Astrocyte (in vitro differentiated cells and primary cell): ENCODE results near the gene KRT31. TPM values are rescaled to one million over a fixed set of nuclear protein-coding genes. Genes with fewer than 3 reads are reported as not detected.
"Not testable (repeated sequence)": the region's sequence is repeated elsewhere in the genome, so short reads cannot be mapped to it uniquely, and the experiment has no call there.

Experiments used
- DNase-seq: peaks from one replicate; pipeline ENCODE4 v3.0.0-alpha.2; 2010; ENCODE audit warnings: low read depth
- FAIRE-seq: peaks from 2 replicates; lab custom pipeline; 2011; peaks lifted over from hg19 to GRCh38; lab: Jason Lieb, UNC
- H2AFZ ChIP-seq: 2 replicates; pipeline ENCODE4 v1.6.0; 2012; ENCODE audit warnings: low read depth, low read length, inconsistent platforms
- H3K27ac ChIP-seq: 2 replicates; pipeline ENCODE4 v1.5.1; 2011; ENCODE audit warnings: low read depth, low read length, inconsistent platforms
- H3K27me3 ChIP-seq: 2 replicates; pipeline ENCODE4 v1.6.0; 2011; ENCODE audit warnings: low read length, inconsistent platforms; ENCODE audit not compliant: insufficient read depth
- H3K36me3 ChIP-seq: 2 replicates; pipeline ENCODE4 v1.5.1; 2011; ENCODE audit warnings: low read length, inconsistent platforms; ENCODE audit not compliant: insufficient read depth
- H3K4me1 ChIP-seq: 2 replicates; pipeline ENCODE4 v1.5.1; 2011; ENCODE audit warnings: low read length, inconsistent platforms; ENCODE audit not compliant: insufficient read depth
- H3K4me2 ChIP-seq: 2 replicates; pipeline ENCODE4 v1.6.0; 2012; ENCODE audit warnings: low read length, inconsistent platforms
- H3K4me3 ChIP-seq: 2 replicates; pipeline ENCODE4 v1.5.1; 2011; ENCODE audit warnings: low read depth, mild to moderate bottlenecking, low read length, inconsistent platforms; ENCODE audit not compliant: insufficient read depth
- H3K79me2 ChIP-seq: 2 replicates; pipeline ENCODE4 v1.6.0; 2012; ENCODE audit warnings: mild to moderate bottlenecking, low read length, inconsistent platforms; ENCODE audit not compliant: insufficient read depth
- H3K9ac ChIP-seq: 2 replicates; pipeline ENCODE4 v1.6.0; 2012; ENCODE audit warnings: mild to moderate bottlenecking, low read length, inconsistent platforms
- H3K9me3 ChIP-seq: 2 replicates; pipeline ENCODE4 v1.5.1; 2012; ENCODE audit warnings: low read depth, mild to moderate bottlenecking, low read length, inconsistent platforms; ENCODE audit not compliant: insufficient read depth
- H4K20me1 ChIP-seq: 2 replicates; pipeline ENCODE4 v1.6.0; 2012; ENCODE audit warnings: low read length, inconsistent platforms; ENCODE audit not compliant: insufficient read depth
- H3K27ac Mint-ChIP-seq: one replicate; pipeline ENCODE4 v1.8.0; 2021; ENCODE audit warnings: mild to moderate bottlenecking, mixed read lengths; ENCODE audit not compliant: unreplicated experiment
- H3K27me3 Mint-ChIP-seq: one replicate; pipeline ENCODE4 v1.8.0; 2021; ENCODE audit warnings: low read depth, mixed read lengths; ENCODE audit not compliant: unreplicated experiment
- H3K36me3 Mint-ChIP-seq: one replicate; pipeline ENCODE4 v1.8.0; 2021; ENCODE audit warnings: low read depth, mixed read lengths; ENCODE audit not compliant: unreplicated experiment
- H3K4me1 Mint-ChIP-seq: one replicate; pipeline ENCODE4 v1.8.0; 2021; ENCODE audit warnings: low read depth, mixed read lengths; ENCODE audit not compliant: unreplicated experiment
- H3K4me3 Mint-ChIP-seq: one replicate; pipeline ENCODE4 v1.8.0; 2021; ENCODE audit warnings: mild to moderate bottlenecking, moderate library complexity, mixed read lengths; ENCODE audit not compliant: unreplicated experiment
- H3K9me3 Mint-ChIP-seq: one replicate; pipeline ENCODE4 v1.8.0; 2021; ENCODE audit warnings: mild to moderate bottlenecking, mixed read lengths; ENCODE audit not compliant: unreplicated experiment
- EZH2 ChIP-seq: IDR thresholded peaks from 2 replicates; pipeline ENCODE4 v1.6.1; 2012; ENCODE audit warnings: mild to moderate bottlenecking, low read length, inconsistent platforms; ENCODE audit not compliant: insufficient read depth
- total RNA-seq: library from RNA; stranded (reverse); gene quantifications from 2 replicates; pipeline ENCODE4 v1.2.1, GENCODE V29; 2021
- TF ChIP-seq, protein P1 (sequence below): IDR thresholded peaks from 2 replicates; pipeline ENCODE4 v1.5.1; 2011; ENCODE audit warnings: low read depth, mild to moderate bottlenecking, inconsistent platforms, low read length, moderate library complexity; ENCODE audit not compliant: insufficient read depth

The KRT31 gene
- total RNA-seq, 1 donor from 2014 or later, result not detected

DNA sequence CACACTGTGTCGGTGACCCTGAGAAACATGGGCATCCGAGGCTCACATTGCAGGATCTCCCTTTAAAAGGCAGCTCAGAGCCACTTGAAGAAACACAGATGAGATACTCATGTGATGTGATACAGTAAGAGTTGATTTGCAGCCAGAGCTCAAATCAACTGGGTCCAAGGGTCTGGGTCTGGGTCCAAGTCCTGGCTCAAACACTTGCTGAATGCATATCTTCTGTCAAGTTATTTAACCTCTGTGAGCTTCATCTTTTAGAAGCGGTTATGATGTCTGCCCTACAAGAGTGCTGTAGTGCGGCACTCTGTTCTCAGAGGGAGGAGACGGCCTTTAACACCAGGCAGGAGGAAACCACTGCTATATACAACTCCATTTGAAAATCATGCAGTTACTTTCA is 37.0 kb upstream of the KRT31 start:
- no peak overlapping the region for H3K4me2 ChIP-seq
- H3K4me1 ChIP-seq, result no peaks in the 10 kb centered on the region
- no peak overlapping the region for H3K27ac Mint-ChIP-seq
- no peak overlapping the region for H3K9ac ChIP-seq
- no peaks in the 10 kb centered on the region for H3K36me3 ChIP-seq
- no peaks in the 10 kb centered on the region for H4K20me1 ChIP-seq
- FAIRE-seq, result no peak
- no peak overlapping the region for H3K4me3 ChIP-seq
- H3K27me3 ChIP-seq, result no peaks in the 10 kb centered on the region
- no peaks in the 10 kb centered on the region for H3K9me3 ChIP-seq
- H3K4me1 Mint-ChIP-seq, result peaks cover 3% of the 10 kb centered on the region
- TF ChIP-seq, protein P1, sequence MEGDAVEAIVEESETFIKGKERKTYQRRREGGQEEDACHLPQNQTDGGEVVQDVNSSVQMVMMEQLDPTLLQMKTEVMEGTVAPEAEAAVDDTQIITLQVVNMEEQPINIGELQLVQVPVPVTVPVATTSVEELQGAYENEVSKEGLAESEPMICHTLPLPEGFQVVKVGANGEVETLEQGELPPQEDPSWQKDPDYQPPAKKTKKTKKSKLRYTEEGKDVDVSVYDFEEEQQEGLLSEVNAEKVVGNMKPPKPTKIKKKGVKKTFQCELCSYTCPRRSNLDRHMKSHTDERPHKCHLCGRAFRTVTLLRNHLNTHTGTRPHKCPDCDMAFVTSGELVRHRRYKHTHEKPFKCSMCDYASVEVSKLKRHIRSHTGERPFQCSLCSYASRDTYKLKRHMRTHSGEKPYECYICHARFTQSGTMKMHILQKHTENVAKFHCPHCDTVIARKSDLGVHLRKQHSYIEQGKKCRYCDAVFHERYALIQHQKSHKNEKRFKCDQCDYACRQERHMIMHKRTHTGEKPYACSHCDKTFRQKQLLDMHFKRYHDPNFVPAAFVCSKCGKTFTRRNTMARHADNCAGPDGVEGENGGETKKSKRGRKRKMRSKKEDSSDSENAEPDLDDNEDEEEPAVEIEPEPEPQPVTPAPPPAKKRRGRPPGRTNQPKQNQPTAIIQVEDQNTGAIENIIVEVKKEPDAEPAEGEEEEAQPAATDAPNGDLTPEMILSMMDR, result no peak
- H3K36me3 Mint-ChIP-seq, result no peaks in the 10 kb centered on the region
- H2AFZ ChIP-seq, result no peak overlapping the region
- H3K27me3 Mint-ChIP-seq, result peaks cover 24% of the 10 kb centered on the region
- no peaks in the 10 kb centered on the region for H3K79me2 ChIP-seq
- H3K9me3 Mint-ChIP-seq, result no peaks in the 10 kb centered on the region
- no peak overlapping the region for H3K4me3 Mint-ChIP-seq
- no peak for DNase-seq
- H3K27ac ChIP-seq, result no peak overlapping the region

DNA sequence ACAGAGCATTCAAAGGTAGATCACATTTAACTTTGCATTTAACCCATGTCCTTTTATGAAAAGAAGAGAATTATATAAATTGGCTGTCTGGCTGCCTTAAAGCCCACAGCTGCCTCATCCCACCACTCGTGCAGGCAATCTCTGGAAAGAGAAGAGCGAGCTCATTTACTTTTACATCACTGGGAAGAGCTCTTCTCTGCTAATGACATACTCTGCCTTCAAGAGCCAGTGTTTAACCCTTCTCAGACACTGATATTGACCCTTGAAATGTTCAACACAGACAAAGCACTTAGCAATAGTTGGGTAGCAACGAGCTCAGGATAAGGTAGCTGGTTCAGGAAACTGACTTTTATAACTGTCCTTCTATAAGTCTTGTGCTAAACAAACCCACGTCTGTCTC is 36.6 kb upstream of the KRT31 start:
- DNase-seq, result no peak
- Histone ChIP-seq H2AFZ (no peak overlapping the region), H3K9ac (no peak overlapping the region), H3K27ac (no peak overlapping the region), H3K79me2 (no peaks in the 10 kb centered on the region), H3K27me3 (no peaks in the 10 kb centered on the region), H3K9me3 (no peaks in the 10 kb centered on the region), H3K36me3 (no peaks in the 10 kb centered on the region), H3K4me2 (no peak overlapping the region), H3K4me3 (no peak overlapping the region), H3K4me1 (no peaks in the 10 kb centered on the region), H4K20me1 (no peaks in the 10 kb centered on the region)
- Mint-ChIP-seq H3K4me3 (no peak overlapping the region), H3K9me3 (no peaks in the 10 kb centered on the region), H3K36me3 (no peaks in the 10 kb centered on the region), H3K27me3 (peaks cover 22% of the 10 kb centered on the region), H3K4me1 (peaks cover 3% of the 10 kb centered on the region), H3K27ac (no peak overlapping the region)
- no peak for FAIRE-seq
- TF ChIP-seq, protein P1, result no peak
- TF ChIP-seq EZH2, result no peak

DNA sequence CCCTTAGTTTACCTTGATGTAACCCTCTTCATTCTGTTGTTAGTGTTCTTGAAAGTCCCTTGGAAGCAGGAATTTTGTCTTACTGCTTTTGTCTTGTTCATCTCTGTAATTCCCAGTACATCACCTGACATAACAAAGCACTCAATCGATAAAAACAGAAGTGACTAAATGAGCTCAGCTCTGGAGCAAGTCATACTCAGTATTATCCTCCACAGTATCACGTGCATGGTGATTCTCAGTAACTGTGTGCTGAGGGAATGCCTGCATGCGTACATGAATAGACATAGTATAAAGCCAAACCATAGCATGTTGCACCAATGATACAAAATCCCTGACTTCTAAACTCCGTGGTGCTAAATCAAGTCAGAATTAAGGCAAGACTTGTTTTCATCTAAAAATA is 36.2 kb upstream of the KRT31 start:
- no peaks in the 10 kb centered on the region for H3K9me3 Mint-ChIP-seq
- H3K4me1 ChIP-seq, result peaks cover 2% of the 10 kb centered on the region
- H3K27ac ChIP-seq, result no peak overlapping the region
- TF ChIP-seq EZH2, result no peak
- TF ChIP-seq, protein P1, result no peak
- FAIRE-seq, result no peak
- H3K27me3 Mint-ChIP-seq, result peaks cover 22% of the 10 kb centered on the region
- H3K4me3 Mint-ChIP-seq, result no peak overlapping the region
- peaks cover 6% of the 10 kb centered on the region for H3K4me1 Mint-ChIP-seq
- no peaks in the 10 kb centered on the region for H4K20me1 ChIP-seq
- H3K9ac ChIP-seq, result no peak overlapping the region
- no peaks in the 10 kb centered on the region for H3K27me3 ChIP-seq
- H3K79me2 ChIP-seq, result no peaks in the 10 kb centered on the region
- no peak for DNase-seq
- H3K4me2 ChIP-seq, result no peak overlapping the region
- H3K27ac Mint-ChIP-seq, result no peak overlapping the region
- H3K4me3 ChIP-seq, result no peak overlapping the region
- H3K36me3 ChIP-seq, result no peaks in the 10 kb centered on the region
- H3K9me3 ChIP-seq, result no peaks in the 10 kb centered on the region
- no peak overlapping the region for H2AFZ ChIP-seq
- no peaks in the 10 kb centered on the region for H3K36me3 Mint-ChIP-seq

DNA sequence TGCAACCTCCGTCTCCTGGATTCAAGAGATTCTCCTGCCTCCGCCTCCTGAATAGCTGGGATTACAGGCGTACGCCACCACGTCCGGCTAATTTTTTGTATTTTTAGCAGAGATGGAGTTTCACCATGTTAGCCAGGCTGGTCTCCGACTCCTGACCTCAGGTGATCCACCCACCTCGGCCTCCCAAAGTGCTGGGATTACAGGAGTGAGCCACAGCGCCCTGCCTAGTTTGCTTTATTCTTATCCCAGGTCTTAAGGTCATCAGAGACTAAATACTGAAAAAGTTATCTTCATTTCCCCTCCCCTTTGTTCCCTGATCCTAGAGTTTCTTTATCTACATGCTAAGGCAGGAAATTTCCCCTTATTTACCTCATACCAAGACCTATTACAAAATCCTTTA is 33.0 kb upstream of the KRT31 start:
- not testable (repeated sequence) for DNase-seq, H3K27ac Mint-ChIP-seq, H3K4me3 Mint-ChIP-seq, H3K27me3 ChIP-seq, H3K9ac ChIP-seq, H3K9me3 ChIP-seq, H3K4me3 ChIP-seq, H3K79me2 ChIP-seq, H3K36me3 Mint-ChIP-seq, H3K4me1 ChIP-seq, H3K9me3 Mint-ChIP-seq, H3K27me3 Mint-ChIP-seq, H2AFZ ChIP-seq, H3K36me3 ChIP-seq, FAIRE-seq, H4K20me1 ChIP-seq, H3K27ac ChIP-seq, H3K4me2 ChIP-seq
- H3K4me1 Mint-ChIP-seq, result peaks cover 12% of the 10 kb centered on the region
